Ishikawa (cell line): ENCODE measurements around the gene MVB12A.

Source experiments
- CEBPB ChIP-seq: IDR thresholded peaks from 2 replicates; pipeline ENCODE4 v1.6.1; 2012
- CREB1 ChIP-seq: IDR thresholded peaks from 2 replicates; pipeline ENCODE4 v1.6.1; 2012; ENCODE audit warnings: low read depth
- EGR1 ChIP-seq: IDR thresholded peaks from 2 replicates; pipeline ENCODE4 v1.6.1; 2012
- EP300 ChIP-seq: IDR thresholded peaks from 2 replicates; pipeline ENCODE4 v1.6.1; 2012; ENCODE audit warnings: borderline replicate concordance
- FOXM1 ChIP-seq: IDR thresholded peaks from 2 replicates; pipeline ENCODE4 v1.6.1; 2012; ENCODE audit warnings: low read depth, borderline replicate concordance
- NFIC ChIP-seq: IDR thresholded peaks from 2 replicates; pipeline ENCODE4 v1.6.1; 2012
- RAD21 ChIP-seq: IDR thresholded peaks from 2 replicates; pipeline ENCODE4 v1.6.1; 2012; ENCODE audit warnings: low read depth
- TAF1 ChIP-seq: IDR thresholded peaks from 2 replicates; pipeline ENCODE4 v1.6.1; 2012; ENCODE audit warnings: low read depth, mild to moderate bottlenecking
- TCF12 ChIP-seq: IDR thresholded peaks from 2 replicates; pipeline ENCODE4 v1.6.1; 2012; ENCODE audit warnings: low read depth
- TEAD4 ChIP-seq: IDR thresholded peaks from 2 replicates; pipeline ENCODE4 v1.6.1; 2012
- YY1 ChIP-seq: IDR thresholded peaks from 2 replicates; pipeline ENCODE4 v1.6.1; 2012; ENCODE audit warnings: low read depth
- ZBTB7A ChIP-seq: IDR thresholded peaks from 2 replicates; pipeline ENCODE4 v1.6.1; 2012; ENCODE audit warnings: low read depth
- TF ChIP-seq, protein P1 (sequence below): IDR thresholded peaks from 2 replicates; pipeline ENCODE4 v1.6.1; 2012
- TF ChIP-seq, protein P2 (sequence below): IDR thresholded peaks from 2 replicates; pipeline ENCODE4 v1.6.1; 2012
- TF ChIP-seq, protein P3 (sequence below): IDR thresholded peaks from 2 replicates; pipeline ENCODE4 v1.6.1; 2012; ENCODE audit warnings: low read depth, mild to moderate bottlenecking

MVB12A gene

DNA sequence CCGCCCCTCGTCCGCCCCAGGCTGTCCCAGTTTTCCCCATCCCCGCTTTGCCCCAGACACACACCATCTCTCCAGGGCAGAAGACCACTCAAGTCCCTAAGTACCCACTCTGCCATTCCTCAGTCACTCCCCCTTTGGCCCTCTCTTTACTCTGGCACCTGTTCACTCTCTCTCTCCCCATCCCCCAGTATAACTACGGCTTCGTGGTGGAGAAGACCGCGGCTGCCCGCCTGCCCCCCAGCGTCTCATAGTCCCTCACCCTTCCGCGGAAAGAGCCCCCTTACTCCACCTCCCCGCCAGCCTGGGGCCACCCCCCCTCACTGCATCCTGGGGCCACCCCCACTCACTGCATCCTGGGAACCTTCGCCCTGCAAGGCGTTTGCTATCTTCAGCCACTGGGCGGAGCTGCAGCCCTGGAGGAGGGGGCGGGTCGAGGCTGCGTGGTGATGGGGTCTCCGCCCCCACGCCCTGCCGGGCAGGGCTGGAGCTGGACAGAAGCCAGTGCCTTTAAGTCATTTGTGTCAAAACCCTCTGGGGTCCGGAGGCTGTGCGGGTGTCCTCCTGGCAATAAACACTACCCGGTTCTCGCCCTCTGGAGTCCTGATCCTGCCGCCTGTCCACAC lies 5.0 kb downstream of the MVB12A start:
- TF ChIP-seq RAD21 (peak; percentile 67), ZBTB7A (0 out of 2 replicates have a peak, but pooled peaks have one; percentile 47), CEBPB (no peak), EGR1 (peak; percentile 76), CREB1 (no peak), NFIC (peak; percentile 65; the same call in 1 of the 2 replicates), TAF1 (no peak)

DNA sequence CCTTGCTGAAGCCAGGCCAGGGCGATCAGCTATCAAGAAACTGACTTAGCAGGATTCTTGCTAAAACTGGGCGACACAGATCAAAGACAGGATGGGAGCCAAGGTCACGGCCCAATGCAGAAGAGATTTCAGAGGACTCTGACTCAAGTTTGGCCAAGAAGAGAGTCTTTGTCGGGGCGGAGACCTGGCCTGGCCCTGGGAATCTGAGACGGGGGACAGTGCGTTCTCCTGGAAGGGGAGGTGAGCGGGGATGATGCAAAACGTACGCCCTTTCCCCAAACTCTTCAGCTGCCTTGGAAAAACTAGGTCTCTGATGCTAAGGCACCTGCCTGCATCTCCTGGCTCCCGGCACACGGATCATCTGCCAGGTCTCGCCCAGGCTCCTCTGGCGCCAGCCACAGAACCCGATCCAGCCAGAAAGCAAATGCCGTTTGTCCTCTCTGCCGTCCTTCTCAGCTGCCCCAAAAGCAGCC lies 9.8 kb downstream of the MVB12A start:
- no peak for TF ChIP-seq ZBTB7A
- TF ChIP-seq CREB1: no peak
- TF ChIP-seq NFIC: peak; percentile 86
- no peak for TF ChIP-seq TAF1
- TF ChIP-seq, protein P1, sequence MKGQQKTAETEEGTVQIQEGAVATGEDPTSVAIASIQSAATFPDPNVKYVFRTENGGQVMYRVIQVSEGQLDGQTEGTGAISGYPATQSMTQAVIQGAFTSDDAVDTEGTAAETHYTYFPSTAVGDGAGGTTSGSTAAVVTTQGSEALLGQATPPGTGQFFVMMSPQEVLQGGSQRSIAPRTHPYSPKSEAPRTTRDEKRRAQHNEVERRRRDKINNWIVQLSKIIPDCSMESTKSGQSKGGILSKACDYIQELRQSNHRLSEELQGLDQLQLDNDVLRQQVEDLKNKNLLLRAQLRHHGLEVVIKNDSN: no peak
- TF ChIP-seq TEAD4: peak; percentile 40
- TF ChIP-seq CEBPB: 0 out of 2 replicates have a peak, but pooled peaks have one; percentile 1
- no peak for TF ChIP-seq YY1
- no peak for TF ChIP-seq EGR1
- TF ChIP-seq, protein P2, sequence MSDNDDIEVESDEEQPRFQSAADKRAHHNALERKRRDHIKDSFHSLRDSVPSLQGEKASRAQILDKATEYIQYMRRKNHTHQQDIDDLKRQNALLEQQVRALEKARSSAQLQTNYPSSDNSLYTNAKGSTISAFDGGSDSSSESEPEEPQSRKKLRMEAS: no peak
- TF ChIP-seq TCF12: peak; percentile 79
- peak; percentile 71 for TF ChIP-seq EP300
- TF ChIP-seq FOXM1: no peak; the same call in 1 of the 2 replicates
- TF ChIP-seq, protein P3, sequence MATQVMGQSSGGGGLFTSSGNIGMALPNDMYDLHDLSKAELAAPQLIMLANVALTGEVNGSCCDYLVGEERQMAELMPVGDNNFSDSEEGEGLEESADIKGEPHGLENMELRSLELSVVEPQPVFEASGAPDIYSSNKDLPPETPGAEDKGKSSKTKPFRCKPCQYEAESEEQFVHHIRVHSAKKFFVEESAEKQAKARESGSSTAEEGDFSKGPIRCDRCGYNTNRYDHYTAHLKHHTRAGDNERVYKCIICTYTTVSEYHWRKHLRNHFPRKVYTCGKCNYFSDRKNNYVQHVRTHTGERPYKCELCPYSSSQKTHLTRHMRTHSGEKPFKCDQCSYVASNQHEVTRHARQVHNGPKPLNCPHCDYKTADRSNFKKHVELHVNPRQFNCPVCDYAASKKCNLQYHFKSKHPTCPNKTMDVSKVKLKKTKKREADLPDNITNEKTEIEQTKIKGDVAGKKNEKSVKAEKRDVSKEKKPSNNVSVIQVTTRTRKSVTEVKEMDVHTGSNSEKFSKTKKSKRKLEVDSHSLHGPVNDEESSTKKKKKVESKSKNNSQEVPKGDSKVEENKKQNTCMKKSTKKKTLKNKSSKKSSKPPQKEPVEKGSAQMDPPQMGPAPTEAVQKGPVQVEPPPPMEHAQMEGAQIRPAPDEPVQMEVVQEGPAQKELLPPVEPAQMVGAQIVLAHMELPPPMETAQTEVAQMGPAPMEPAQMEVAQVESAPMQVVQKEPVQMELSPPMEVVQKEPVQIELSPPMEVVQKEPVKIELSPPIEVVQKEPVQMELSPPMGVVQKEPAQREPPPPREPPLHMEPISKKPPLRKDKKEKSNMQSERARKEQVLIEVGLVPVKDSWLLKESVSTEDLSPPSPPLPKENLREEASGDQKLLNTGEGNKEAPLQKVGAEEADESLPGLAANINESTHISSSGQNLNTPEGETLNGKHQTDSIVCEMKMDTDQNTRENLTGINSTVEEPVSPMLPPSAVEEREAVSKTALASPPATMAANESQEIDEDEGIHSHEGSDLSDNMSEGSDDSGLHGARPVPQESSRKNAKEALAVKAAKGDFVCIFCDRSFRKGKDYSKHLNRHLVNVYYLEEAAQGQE: no peak
- TF ChIP-seq RAD21: no peak

DNA sequence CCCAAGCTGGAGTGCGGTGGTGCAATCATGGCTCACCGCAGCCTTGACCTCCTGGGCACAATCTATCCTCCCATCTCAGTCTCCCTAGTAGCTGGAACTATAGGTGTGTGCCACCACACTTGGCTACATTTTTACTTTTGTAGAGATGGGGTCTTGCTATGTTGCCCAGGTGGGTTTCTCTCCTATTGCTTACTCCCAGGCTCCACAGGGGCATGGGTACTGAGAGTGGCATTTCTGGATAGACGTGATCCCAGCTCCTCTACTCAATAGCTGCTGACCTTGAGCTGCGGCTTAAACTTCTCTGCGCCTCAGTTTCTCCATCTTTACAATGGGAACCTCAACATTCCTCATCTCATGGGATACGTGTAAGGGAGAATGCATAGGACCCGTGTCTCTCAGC lies 11.6 kb downstream of the MVB12A start:
- TF ChIP-seq, protein P2: no peak
- TF ChIP-seq TCF12 (no peak), FOXM1 (no peak), EP300 (no peak), RAD21 (no peak), YY1 (no peak), CREB1 (no peak), EGR1 (no peak), NFIC (no peak)
- TF ChIP-seq, protein P1: no peak
- TF ChIP-seq, protein P3: no peak

DNA sequence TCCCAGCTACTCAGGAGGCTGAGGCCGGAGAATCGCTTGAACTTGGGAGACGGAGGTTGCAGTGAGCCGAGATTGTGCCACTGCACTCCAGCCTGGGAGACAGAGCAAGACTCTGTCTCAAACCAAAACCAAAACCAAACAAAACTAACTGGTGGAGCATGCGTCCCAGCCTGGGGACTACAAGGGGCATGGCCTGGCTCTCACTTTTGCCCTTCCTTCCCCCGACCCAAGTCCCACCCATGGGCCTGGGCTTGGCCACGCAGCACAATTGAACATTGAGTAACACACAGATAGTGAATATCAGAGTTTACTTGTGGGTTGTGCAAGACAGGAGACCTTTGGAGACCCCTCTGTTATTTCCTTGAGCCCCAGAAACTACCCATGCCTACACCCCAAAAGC lies 15.4 kb downstream of the MVB12A start:
- TF ChIP-seq FOXM1 (no peak), CEBPB (no peak), NFIC (no peak), EP300 (no peak), ZBTB7A (no peak), CREB1 (no peak), TCF12 (no peak), TAF1 (no peak)
- TF ChIP-seq, protein P2: no peak

DNA sequence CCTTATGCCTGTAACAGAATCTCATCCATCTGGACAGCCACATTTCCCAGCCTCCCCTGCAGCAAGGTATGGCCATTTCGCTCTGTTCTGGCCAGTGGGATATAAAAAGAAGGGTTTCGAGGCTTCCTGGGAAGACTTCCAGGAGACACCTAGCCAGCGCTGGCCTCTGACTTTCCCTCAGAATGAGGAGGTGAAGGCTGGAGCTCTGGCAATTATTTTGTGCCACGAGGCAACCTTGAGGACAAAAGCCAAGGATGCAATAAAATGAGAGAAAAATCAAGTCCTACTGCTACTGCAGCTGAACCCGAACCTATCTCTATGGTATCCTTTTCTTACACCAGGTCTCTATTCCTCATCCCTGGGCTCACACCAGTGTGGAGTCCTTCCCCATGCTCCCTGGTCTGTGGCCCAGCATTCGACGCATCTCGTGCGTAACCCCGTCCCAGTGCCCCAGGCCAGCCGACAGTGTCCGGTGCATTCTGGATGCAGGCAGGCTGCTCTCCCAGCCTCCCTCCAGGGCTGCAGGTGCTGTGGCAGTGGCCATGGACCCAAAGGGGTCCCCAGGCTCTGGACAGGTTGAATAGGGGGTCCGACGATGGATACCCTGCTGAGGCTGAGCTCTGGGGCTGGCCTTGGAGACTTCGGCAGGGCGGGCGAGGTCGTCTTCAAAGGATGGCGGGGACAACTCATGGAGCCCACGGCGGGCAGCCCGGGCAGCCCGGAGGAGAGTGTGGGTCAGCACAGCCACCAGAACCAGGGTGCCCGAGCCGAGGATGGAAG lies 16.4 kb downstream of the MVB12A start:
- TF ChIP-seq, protein P3: no peak
- TF ChIP-seq, protein P2: no peak
- no peak for TF ChIP-seq CEBPB
- TF ChIP-seq TCF12: no peak
- TF ChIP-seq ZBTB7A: no peak
- TF ChIP-seq TAF1: no peak
- no peak for TF ChIP-seq EGR1
- TF ChIP-seq NFIC: no peak
- TF ChIP-seq, protein P1: no peak
- TF ChIP-seq FOXM1: no peak
- no peak for TF ChIP-seq RAD21
- no peak for TF ChIP-seq EP300
- no peak for TF ChIP-seq CREB1
- no peak for TF ChIP-seq TEAD4
- TF ChIP-seq YY1: no peak
